DND-41 (cell line): ENCODE data around the gene STON2.

ENCODE experiments used
- CTCF ChIP-seq: IDR thresholded peaks from 2 replicates; pipeline ENCODE4 v1.5.1; 2012; ENCODE audit warnings: borderline replicate concordance, low read length, moderate library complexity, mild to moderate bottlenecking; ENCODE audit not compliant: poor library complexity, severe bottlenecking; ENCODE audit errors: extremely low read depth
- EZH2 ChIP-seq: IDR thresholded peaks from 3 replicates; pipeline ENCODE4 v1.6.1; 2012; ENCODE audit warnings: borderline replicate concordance, low read depth, mild to moderate bottlenecking, moderate library complexity, low read length, inconsistent platforms; ENCODE audit not compliant: severe bottlenecking

- TF ChIP-seq CTCF (no peak), EZH2 (no peak)
Measured at GRCh38 chr14:81352413-81352812, 47.7 kb downstream of the STON2 start.
